Measurements from ENCODE around the gene DPEP3.
"Not testable (repeated sequence)": the region's sequence is repeated elsewhere in the genome, so short reads cannot be mapped to it uniquely, and the experiment has no call there.

The DPEP3 gene

GRCh38 chr16:67979955-67980678 is at the start of gene DPEP3:
Gene DPEP3, minus strand, starts transcription at chr16:67980499. Its CDS starts 119 bp downstream, at chr16:67980380.
- DNase-seq, result no peak

DNA sequence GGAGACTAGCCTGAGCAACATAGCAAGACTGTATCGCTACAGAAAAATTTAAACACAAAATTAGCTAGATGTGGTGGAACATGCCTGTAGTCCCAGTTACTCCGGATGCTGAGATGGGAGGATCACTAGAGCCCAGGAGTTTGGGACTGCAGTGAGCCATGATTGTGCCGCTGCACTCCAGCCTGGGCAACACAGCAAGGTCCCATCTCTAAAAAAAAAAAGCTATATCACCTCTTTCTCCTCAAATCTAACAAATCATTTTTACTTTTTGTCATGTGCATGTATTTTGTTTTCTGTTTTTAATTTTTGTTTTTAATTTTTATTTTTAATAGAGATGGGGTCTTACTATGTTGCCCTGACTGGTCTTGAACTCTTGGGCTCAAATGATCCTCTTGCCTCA is 48.7 kb upstream of the DPEP3 start:
- DNase-seq, result no peak

GRCh38 chr16:68022728-68023537 is 42.6 kb upstream of the DPEP3 start, which contains the start of the genes DDX28 and DUS2:
Gene DDX28, minus strand, starts transcription at chr16:68023232. Its CDS starts 30 bp downstream, at chr16:68023202.
Gene DUS2, plus strand, starts transcription at chr16:68023284. Its CDS starts 14,740 bp downstream, at chr16:68038024.
- peak; percentile 84 to 97 (median 90) for DNase-seq

DNA sequence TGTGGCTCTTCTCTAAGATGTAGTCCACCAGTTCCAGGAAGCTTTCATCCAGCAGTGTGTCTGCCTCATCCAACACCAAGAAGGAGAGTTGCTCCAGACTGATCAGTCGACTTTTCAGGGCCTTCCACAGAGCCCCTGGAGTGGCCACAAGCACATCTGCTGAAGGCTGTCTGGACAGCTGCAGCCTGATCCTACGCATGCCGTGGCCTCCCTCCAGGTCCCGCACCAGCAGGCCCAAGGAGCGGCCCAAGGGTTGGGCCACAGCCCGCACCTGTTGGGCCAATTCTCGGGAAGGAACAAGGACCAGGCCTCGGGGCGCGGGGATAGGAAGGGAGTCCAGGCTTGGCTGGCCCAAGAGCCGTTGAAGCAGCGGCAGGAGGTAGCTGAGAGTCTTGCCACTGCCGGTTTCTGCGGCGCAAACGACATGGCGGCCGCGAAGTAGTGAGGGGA is 42.0 kb upstream of the DPEP3 start:
- DNase-seq, result no peak

DNA sequence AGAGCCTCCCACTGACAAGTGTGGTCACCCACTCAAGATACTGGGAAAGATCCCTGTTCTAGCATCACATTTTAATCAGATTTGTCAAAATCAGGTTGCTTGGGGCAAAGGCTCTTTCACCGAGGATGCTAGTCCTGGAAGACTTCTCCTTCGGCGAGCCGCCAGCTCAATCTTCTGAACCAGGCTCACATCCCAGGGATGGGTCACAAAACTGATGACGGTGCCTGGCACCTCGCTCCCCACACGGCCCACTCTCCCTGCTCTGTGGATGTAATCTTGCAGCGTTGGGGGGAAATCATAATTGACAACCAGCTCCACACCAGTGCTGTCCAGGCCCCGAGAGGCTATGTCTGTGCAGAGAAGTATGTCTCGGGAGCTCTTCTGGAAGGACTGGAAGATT is 41.2 kb upstream of the DPEP3 start:
- no peak for DNase-seq

DNA sequence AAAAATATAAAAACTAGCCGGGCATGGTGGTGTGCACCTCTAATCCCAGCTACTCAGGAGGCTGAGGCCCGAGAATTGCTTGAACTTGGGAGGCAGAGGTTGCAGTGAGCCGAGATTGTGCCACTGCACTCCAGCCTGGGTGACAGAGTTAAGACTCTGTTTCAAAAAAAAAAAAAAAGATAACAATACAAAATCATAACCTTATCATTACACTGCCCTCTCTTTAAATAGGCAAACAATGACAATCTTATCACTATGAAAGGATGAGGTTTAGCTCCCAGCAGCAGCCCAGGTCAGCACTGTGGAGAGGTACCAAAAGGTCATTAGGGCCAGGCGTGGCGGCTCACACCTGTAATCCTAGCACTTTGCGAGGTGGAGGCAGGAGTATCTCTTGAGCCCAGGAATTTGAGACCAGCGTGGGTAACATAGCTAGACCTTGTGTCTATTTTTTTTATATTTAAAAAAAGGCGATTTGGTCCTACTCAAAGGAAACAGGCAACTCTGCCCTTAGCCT is 38.9 kb upstream of the DPEP3 start:
- DNase-seq, result no peak

DNA sequence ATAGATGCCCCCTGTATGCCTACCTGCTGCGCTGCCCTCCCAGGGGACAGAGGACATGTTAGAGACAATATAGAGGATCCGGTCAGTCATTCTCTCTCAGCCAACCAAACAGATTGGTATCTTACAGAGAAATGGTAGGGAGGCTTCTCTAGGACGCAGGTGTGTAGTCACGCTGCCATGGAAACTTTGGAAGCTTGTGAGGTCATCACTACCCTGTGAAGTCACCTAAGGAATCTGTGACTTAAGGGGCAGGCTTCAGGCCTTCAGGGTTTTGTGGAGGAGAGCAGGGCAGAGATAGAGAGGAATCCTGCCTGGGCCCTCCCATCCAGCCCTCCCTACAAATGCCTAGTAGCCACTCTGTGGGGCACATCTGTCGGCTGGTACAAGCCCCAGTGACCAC is 35.4 kb upstream of the DPEP3 start, which contains the start of gene DPEP2NB:
Gene DPEP2NB, minus strand, starts transcription at position 231 of the 400 bp plus-strand sequence. Its CDS starts 141 bp downstream, at position 90.
- DNase-seq, result no peak

DNA sequence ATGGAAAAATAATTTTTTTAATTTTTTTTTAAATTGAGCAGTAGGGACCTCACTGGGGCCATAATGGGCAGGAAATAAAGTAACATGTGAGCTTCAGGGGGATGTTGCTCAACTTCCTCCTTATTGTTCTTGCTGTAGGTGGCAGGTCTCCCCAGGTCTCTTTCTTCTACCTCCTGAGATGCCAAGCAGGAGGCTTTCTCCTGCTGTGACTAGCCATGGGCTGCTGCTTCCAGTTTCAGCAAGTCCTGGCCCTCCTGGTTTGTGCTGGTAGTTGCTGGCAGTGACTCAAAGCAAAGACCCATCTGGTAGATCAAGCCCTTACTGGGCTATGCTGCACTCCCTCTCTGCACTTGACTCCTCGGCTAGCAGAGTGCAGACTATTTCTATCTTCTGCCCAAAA is 33.1 kb upstream of the DPEP3 start:
- peak in 1 of 6 experiments; percentile 10 for DNase-seq

DNA sequence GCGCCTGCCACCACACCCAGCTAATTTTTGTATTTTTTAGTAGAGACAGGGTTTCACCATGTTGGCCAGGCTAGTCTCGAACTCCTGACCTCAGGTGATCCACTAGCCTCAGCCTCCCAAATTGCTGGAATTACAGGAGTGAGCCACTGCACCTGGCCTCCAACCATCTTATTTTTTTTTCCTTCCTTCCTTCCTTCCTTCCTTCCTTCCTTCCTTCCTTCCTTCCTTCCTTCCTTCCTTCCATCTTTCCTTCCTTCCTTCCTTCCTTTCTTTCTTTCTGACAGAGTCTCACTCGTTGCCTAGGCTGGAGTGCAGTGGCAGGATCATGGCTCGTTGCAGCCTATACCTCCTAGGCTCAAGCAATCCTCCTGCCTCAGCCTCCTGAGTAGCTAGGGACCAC is 29.6 kb upstream of the DPEP3 start:
- not testable (repeated sequence) for DNase-seq

GRCh38 chr16:68009157-68009735 is 28.9 kb upstream of the DPEP3 start:
- DNase-seq, result no peak

GRCh38 chr16:68005786-68006286 is 25.5 kb upstream of the DPEP3 start:
- peak in 4 of 6 experiments; percentile 19 to 83 (median 74) for DNase-seq

DNA sequence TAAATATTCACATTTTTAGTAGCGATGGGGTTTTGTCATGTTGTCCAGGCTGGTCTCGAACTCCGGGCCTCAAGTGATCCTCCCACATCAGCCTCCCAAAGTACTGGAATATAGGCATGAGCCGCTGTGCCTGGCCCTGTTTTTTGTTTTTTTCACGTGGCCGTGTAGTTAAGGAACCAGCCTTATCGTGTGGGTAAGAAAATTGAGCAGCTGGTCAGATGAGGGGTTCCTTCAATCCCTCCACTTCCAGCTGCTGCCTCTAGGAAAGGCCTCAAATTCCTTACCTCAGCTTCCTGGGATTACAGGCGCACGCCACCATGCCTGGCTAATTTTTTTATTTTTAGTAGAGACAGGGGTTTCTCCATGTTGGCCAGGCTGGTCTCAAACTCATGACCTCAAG is 24.9 kb upstream of the DPEP3 start:
- no peak for DNase-seq

DNA sequence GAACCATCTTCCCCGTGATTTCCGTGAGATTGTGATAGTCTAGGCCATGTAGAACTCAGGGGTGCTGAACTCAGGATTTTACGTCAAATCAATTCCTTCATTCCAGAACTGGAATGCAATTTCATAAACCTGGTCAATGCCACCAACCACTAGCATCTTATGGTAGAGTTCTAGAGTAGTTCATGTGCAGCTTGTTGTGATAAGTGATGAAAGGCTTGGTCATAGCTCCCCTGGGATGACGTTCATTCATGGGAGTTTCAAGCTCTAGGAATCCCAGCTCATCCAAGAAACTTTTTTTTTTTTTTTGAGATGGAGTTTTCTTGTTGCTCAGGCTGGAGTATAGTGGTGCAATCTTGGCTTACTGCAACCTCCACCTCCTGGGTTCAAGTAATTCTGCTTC is 22.7 kb upstream of the DPEP3 start:
- DNase-seq, result no peak

GRCh38 chr16:68000450-68000849 is 20.2 kb upstream of the DPEP3 start:
- peak in 3 of 6 experiments; percentile 43 to 48 (median 47) for DNase-seq

DNA sequence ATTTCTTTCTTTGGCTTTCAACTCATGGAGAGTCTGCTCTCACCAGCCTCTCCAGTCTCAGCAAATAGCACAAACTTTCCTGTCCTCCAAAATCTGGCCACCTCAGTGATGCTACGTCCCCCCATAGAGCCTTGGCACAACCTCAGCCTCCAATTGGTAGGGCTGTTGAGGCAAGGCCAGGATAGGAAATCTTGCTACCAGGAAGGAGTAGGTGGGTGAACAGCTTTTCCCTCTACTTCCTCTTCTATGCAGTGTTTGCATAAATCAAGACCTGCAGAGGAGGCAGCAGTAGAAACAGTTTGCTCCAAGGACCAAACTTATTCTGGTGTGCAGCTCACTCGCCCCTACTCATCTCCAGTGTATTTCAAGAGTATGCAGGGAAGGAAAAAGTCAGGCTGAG is 19.7 kb upstream of the DPEP3 start:
- peak in 1 of 6 experiments; percentile 42 for DNase-seq

GRCh38 chr16:67998779-67999688 is 18.7 kb upstream of the DPEP3 start, which contains the start of gene DPEP2:
Gene DPEP2, minus strand, starts transcription at chr16:67999484. Its CDS starts 6,272 bp downstream, at chr16:67993212.
- DNase-seq, result peak; percentile 27 to 80 (median 56)

DNA sequence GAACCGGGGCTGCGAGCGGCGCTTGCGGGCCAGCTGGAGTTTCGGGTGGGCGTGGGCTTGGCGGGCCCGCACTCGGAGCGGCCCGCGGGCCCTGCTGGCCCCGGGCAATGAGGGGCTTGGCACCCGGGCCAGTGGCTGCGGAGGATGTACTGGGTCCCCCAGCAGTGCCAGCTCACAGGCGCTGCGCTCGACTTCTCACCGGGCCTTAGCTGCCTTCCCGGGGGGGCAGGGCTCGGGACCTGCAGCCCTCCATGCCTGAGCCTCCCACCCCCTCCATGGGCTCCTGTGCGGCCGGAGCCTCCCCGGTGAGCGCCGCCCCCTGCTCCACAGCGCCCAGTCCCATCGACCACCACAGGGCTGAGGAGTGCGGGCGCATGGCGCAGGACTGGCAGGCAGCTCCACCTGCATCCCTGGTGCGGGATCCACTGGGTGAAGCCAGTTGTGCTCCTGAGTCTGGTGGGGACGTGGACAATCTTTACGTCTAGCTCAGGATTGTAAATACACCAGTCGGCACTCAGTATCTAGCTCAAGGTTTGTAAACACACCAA is 18.0 kb upstream of the DPEP3 start:
- DNase-seq, result not testable (repeated sequence)

GRCh38 chr16:67996666-67997065 is 16.4 kb upstream of the DPEP3 start:
- DNase-seq, result no peak

DNA sequence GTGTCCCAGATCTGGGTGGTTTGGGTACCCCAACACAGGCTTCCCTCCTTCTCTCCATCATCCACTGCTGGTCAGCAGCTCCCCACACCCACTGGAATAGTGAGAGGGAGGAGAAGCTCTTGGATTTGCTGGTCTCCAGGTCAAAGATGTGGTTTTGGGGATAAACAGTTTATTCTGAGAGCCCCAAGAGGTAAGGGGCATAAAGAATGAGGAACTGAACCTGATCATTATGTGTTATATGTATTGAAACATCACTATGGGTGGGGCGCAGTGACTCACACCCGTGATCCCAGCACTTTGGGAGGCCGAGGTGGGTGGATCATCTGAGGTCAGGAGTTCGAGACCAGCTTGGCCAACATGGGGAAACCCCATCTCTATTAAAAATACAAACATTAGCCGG is 15.1 kb upstream of the DPEP3 start:
- no peak for DNase-seq

DNA sequence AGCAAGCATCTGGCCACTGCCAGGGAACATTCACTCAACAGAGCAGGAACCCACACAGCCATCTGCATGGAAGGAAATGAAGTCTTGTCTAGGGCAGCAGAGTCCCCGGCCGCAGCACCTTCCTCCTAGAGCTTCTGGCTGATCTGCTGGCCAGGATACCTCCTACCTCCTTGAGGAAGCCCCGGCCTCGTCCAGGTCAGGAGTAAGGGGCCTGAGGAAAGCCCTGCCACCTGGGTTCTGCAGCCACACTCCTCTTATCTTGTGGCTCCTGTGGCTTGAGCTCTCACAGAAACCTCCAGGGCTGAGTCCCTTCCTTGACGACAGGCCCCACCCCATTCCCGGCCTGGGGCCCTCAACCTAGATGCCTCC is 13.7 kb upstream of the DPEP3 start:
- peak in 1 of 6 experiments; percentile 40 for DNase-seq
